ENCODE measurements around the gene UBAC2.

DNA sequence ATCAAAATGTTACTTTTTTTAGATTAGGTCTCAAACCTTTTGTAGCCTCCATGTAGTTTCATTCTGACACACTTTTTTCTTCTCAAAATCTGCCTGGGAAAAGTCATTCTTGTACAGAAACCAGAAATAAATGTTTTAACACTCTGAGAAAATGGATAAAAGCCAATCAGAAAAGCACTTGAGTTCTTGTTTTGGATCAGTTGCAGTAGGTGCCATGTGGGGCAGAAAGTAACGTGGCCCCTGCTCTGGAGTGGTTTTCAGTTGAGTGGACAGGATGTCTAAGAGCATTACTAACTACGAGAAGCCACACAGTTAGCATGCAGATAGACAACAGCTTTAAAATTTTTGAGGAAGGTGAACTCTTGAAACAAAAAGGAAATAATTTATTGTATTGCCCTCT is 87.4 kb downstream of the UBAC2 start:
- no peak for TF ChIP-seq CTCF (IDR thresholded peaks at IDR 0.05)
- TF ChIP-seq POLR2A (IDR thresholded peaks at IDR 0.05) = no peak

Measured in suprapubic skin (tissue), 3 donors.